ENCODE results near the gene HSD17B2. TPM values are rescaled to one million over a fixed set of nuclear protein-coding genes. Genes with fewer than 3 reads are reported as not detected.

The HSD17B2 gene
- total and polyA plus RNA-seq, 4 donors: 2.7 to 6.2 (median 3.1) TPM

GRCh38 chr16:82083710-82084353 lies 48.8 kb downstream of the HSD17B2 start:
- TF ChIP-seq CTCF (IDR thresholded peaks at IDR 0.05; ENCODE audit: control extremely low read depth, extremely low read depth): no peak
- Histone ChIP-seq H3K4me1 (ENCODE audit: control insufficient read depth in 5 of 5, insufficient read depth in 5 of 5, low read length in 5 of 5) (no peaks in the 10 kb centered on the region), H3K27me3 (ENCODE audit: control insufficient read depth in 3 of 3, insufficient read depth in 3 of 3, low read length in 2 of 3) (no peaks in the 10 kb centered on the region), H3K9me3 (ENCODE audit: control insufficient read depth in 4 of 4, insufficient read depth in 3 of 4, low read length in 3 of 4) (peaks cover 0 to 7% (median under 1%) of the 10 kb centered on the region in 4 donors), H3K9ac (ENCODE audit: insufficient read depth in 1 of 2, low read length in 2 of 2) (no peak overlapping the region), H3K27ac (ENCODE audit: low read depth in 1 of 2, low read length in 1 of 2) (no peak overlapping the region), H3K4me3 (no peak overlapping the region), H3K36me3 (ENCODE audit: control insufficient read depth in 4 of 4, insufficient read depth in 4 of 4, low read length in 4 of 4) (no peaks in the 10 kb centered on the region)
- DNase-seq: no peak
- ATAC-seq (ENCODE audit: insufficient read depth, low FRiP score): no peak
- WGBS, 2 donors: 91 to 92% methylated on average over 6 of the region's 6 CpGs

DNA sequence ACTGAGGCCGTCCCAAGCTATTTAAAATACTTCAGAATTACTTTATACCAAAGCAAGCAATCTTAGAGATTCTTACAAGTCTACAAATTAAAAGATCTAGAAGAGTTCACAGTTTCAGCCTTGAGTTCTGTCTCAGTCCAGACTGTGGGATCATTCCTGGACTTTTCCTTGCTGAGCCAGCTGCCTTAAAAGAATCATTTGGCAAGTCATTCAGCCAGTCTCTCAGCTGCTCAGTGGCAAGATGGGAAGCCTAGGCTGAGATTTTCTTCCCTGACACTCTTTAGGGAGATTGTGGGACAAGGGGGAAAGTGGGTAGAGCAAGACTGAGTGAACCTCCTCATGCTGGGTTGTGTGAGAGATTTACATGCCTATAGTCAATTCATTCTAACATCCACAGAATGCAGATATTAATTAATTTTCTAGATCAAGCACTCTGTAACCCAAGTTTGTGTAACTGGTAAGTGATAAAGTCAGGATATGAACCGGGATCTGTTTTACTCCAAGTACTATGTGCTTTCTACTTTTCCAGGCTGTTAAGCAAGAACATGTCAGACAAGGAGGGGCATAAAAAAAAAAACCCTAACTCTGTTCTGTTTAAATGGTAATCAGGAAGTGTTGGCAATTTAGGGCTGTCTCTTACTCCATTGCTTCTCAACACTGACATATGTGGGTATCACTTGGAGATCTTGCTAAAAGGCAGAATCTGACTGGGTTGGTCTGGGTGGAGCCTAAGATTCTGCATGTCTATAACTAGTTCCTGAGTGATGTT lies 50.1 kb downstream of the HSD17B2 start:
- H3K27me3 ChIP-seq (ENCODE audit: control insufficient read depth in 3 of 3, insufficient read depth in 3 of 3, low read length in 2 of 3): no peaks in the 10 kb centered on the region
- TF ChIP-seq CTCF (IDR thresholded peaks at IDR 0.05; ENCODE audit: control extremely low read depth, extremely low read depth): no peak
- no peaks in the 10 kb centered on the region for H3K4me1 ChIP-seq (ENCODE audit: control insufficient read depth in 5 of 5, insufficient read depth in 5 of 5, low read length in 5 of 5)
- DNase-seq (no peak), ATAC-seq (ENCODE audit: insufficient read depth, low FRiP score) (no peak)
- H3K27ac ChIP-seq (ENCODE audit: low read depth in 1 of 2, low read length in 1 of 2): no peak overlapping the region
- no peaks in the 10 kb centered on the region for H3K9me3 ChIP-seq (ENCODE audit: control insufficient read depth in 4 of 4, insufficient read depth in 3 of 4, low read length in 3 of 4)
- H3K4me3 ChIP-seq: no peak overlapping the region
- WGBS, 2 donors: 56 to 75% methylated on average over 2 of the region's 2 CpGs
- H3K36me3 ChIP-seq (ENCODE audit: control insufficient read depth in 4 of 4, insufficient read depth in 4 of 4, low read length in 4 of 4): no peaks in the 10 kb centered on the region
- no peak overlapping the region for H3K9ac ChIP-seq (ENCODE audit: insufficient read depth in 1 of 2, low read length in 2 of 2)

DNA sequence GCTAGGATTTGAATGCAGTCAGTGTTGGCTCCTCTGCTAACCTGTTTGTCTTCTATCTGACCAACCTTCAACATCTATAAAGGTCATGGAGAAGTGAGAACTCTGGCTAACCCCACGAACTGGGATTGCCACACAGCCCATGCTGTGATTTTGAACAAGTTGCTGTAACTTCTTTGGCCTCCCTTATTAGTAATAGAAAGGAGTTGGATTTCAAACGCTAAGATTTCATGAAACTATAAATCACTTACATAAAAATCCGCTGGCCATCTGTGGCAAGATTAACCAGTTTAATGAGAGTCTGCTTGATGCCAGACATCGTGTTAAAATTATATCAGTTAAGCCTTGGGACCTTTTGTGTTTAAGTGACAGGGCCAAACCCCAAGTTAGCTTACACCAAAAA lies 53.4 kb downstream of the HSD17B2 start:
- no peaks in the 10 kb centered on the region for H3K27me3 ChIP-seq (ENCODE audit: control insufficient read depth in 3 of 3, insufficient read depth in 3 of 3, low read length in 2 of 3)
- DNase-seq (no peak), ATAC-seq (ENCODE audit: insufficient read depth, low FRiP score) (no peak)
- no peaks in the 10 kb centered on the region for H3K9me3 ChIP-seq (ENCODE audit: control insufficient read depth in 4 of 4, insufficient read depth in 3 of 4, low read length in 3 of 4)
- H3K36me3 ChIP-seq (ENCODE audit: control insufficient read depth in 4 of 4, insufficient read depth in 4 of 4, low read length in 4 of 4): no peaks in the 10 kb centered on the region
- no peaks in the 10 kb centered on the region for H3K4me1 ChIP-seq (ENCODE audit: control insufficient read depth in 5 of 5, insufficient read depth in 5 of 5, low read length in 5 of 5)
- TF ChIP-seq CTCF (IDR thresholded peaks at IDR 0.05; ENCODE audit: control extremely low read depth, extremely low read depth): no peak
- WGBS, 2 donors: 81 to 89% methylated on average over 4 of the region's 4 CpGs
- H3K4me3 ChIP-seq: no peak overlapping the region
- no peak overlapping the region for H3K27ac ChIP-seq (ENCODE audit: low read depth in 1 of 2, low read length in 1 of 2)
- no peak overlapping the region for H3K9ac ChIP-seq (ENCODE audit: insufficient read depth in 1 of 2, low read length in 2 of 2)
